Measurements from ENCODE around the gene FAM180B. TPM values are rescaled to one million over a fixed set of nuclear protein-coding genes. Genes with fewer than 3 reads are reported as not detected.

Gene FAM180B
- total and polyA plus RNA-seq, 2 of the 13 experiments (the other 11 are each of a cell fraction or from before 2014, with no cell fraction given), result 0.40 to 1.0 TPM

GRCh38 chr11:47552566-47553405 lies 33.7 kb upstream of the FAM180B start, which contains the start of gene CELF1 (continued):
- TF ChIP-seq ZNF740 (CRISPR knock-in tag; IDR thresholded peaks at IDR 0.05) (0 out of 2 replicates have a peak, but pooled peaks have one; percentile 10), ZSCAN20 (CRISPR knock-in tag; IDR thresholded peaks at IDR 0.05; ENCODE audit: borderline replicate concordance) (peak; percentile 57; the same call in 1 of the 2 replicates), SNAPC5 (CRISPR knock-in tag; IDR thresholded peaks at IDR 0.05; ENCODE audit: borderline replicate concordance) (no peak), BCL3 (CRISPR knock-in tag; IDR thresholded peaks at IDR 0.05) (0 out of 2 replicates have a peak, but pooled peaks have one; percentile 7), RBFOX2 (IDR thresholded peaks at IDR 0.05; ENCODE audit: low read depth, low read length) (peak; percentile 95), ZNF773 (CRISPR knock-in tag; IDR thresholded peaks at IDR 0.05; ENCODE audit: borderline replicate concordance) (no peak; the same call in 1 of the 2 replicates), SPEN (CRISPR knock-in tag; IDR thresholded peaks at IDR 0.05; ENCODE audit: low read depth) (peak; percentile 74; the same call in 1 of the 2 replicates), ADNP (CRISPR knock-in tag; IDR thresholded peaks at IDR 0.05) (0 out of 2 replicates have a peak, but pooled peaks have one; percentile 48), FUBP1 (CRISPR knock-in tag; IDR thresholded peaks at IDR 0.05; ENCODE audit: borderline replicate concordance) (no peak), FOXC1 (CRISPR knock-in tag; IDR thresholded peaks at IDR 0.05; ENCODE audit: borderline replicate concordance) (peak; percentile 86; the same call in 1 of the 2 replicates), ZNF225 (CRISPR knock-in tag; IDR thresholded peaks at IDR 0.05) (peak; percentile 71; the same call in 1 of the 2 replicates), MAX (IDR thresholded peaks at IDR 0.05) (peak; percentile 67), ZNF333 (CRISPR knock-in tag; IDR thresholded peaks at IDR 0.05; ENCODE audit: borderline replicate concordance) (peak; percentile 74; the same call in 1 of the 2 replicates), TOE1 (CRISPR knock-in tag; IDR thresholded peaks at IDR 0.05) (no peak), ONECUT2 (CRISPR knock-in tag; IDR thresholded peaks at IDR 0.05) (no peak), PLRG1 (conservative IDR thresholded peaks at IDR 0.05) (no peak), TBP (CRISPR knock-in tag; IDR thresholded peaks at IDR 0.05) (no peak), ZNF704 (CRISPR knock-in tag; IDR thresholded peaks at IDR 0.05; ENCODE audit: borderline replicate concordance) (peak; percentile 61; the same call in 1 of the 2 replicates), KDM2A (CRISPR knock-in tag; IDR thresholded peaks at IDR 0.05; ENCODE audit: borderline replicate concordance, low read depth) (peak; percentile 88), YY1 (IDR thresholded peaks at IDR 0.05; ENCODE audit: insufficient read depth, insufficient replicate concordance, low read depth, low read length) (peak; percentile 98)
